ENCODE measurements around the gene CEP76. TPM values are rescaled to one million over a fixed set of nuclear protein-coding genes. Genes with fewer than 3 reads are reported as not detected.
A peak's percentile ranks its signal among the peaks of the same experiment; 100 is the strongest.

The CEP76 gene
- total and polyA plus RNA-seq, 11 donors: 1.3 to 7.9 (median 4.3) TPM

- Histone ChIP-seq H3K27ac (peak overlapping the region in 11 of 12 donors; percentile 13 to 83 (median 64)), H3K4me1 (peaks cover 0 to 42% (median 15%) of the 10 kb centered on the region in 12 donors), H3K9me3 (no peaks in the 10 kb centered on the region), H3K36me3 (no peaks in the 10 kb centered on the region), H3K27me3 (no peaks in the 10 kb centered on the region), H3K4me3 (no peak overlapping the region)
- ATAC-seq (peak in 3 of 4 donors; percentile 16 to 32 (median 18)), DNase-seq (no peak)
- TF ChIP-seq POLR2A (IDR thresholded peaks at IDR 0.05) (no peak), CTCF (IDR thresholded peaks at IDR 0.05) (no peak)
- intact Hi-C loops (cut with DNase I): loop anchor here in 1 of 10 donors (10.0 kb wide), 1 partner anchor 86 kb away; no protein-coding TSS in a partner anchor
- 65 to 70% (median 67%) methylated on average over 6 of the region's 6 CpGs for WGBS, 4 donors
Observed at GRCh38 chr18:12640881-12641200, 61.7 kb downstream of the CEP76 start.

GRCh38 chr18:12639990-12640880, 62.3 kb downstream of the CEP76 start:
- ATAC-seq: peak; percentile 76 to 91 (median 85)

GRCh38 chr18:12638644-12639124, 63.8 kb downstream of the CEP76 start:
- 74 to 95% (median 82%) methylated on average over 3 of the region's 3 CpGs for WGBS, 4 donors
- no peaks in the 10 kb centered on the region for H3K27me3 ChIP-seq
- H3K9me3 ChIP-seq: no peaks in the 10 kb centered on the region
- no peak overlapping the region for H3K27ac ChIP-seq
- H3K4me1 ChIP-seq: peaks cover 0 to 22% (median 8%) of the 10 kb centered on the region in 12 donors
- ATAC-seq (no peak), DNase-seq (no peak)
- TF ChIP-seq POLR2A (IDR thresholded peaks at IDR 0.05) (no peak), CTCF (IDR thresholded peaks at IDR 0.05) (no peak)
- intact Hi-C loops (cut with DNase I): no loop called here
- peaks cover 0 to 5% (median 0%) of the 10 kb centered on the region in 9 donors for H3K36me3 ChIP-seq
- no peak overlapping the region for H3K4me3 ChIP-seq

More at GRCh38 chr18:12639990-12640880, 62.3 kb downstream of the CEP76 start:
- Histone ChIP-seq H3K4me1 (peaks cover 0 to 36% (median 13%) of the 10 kb centered on the region in 12 donors), H3K36me3 (no peaks in the 10 kb centered on the region), H3K9me3 (no peaks in the 10 kb centered on the region), H3K4me3 (no peak overlapping the region), H3K27me3 (no peaks in the 10 kb centered on the region), H3K27ac (peak overlapping the region; percentile 13 to 83 (median 62))
- peak in 3 of 5 donors; percentile 36 to 48 (median 42) for DNase-seq
- TF ChIP-seq CTCF (IDR thresholded peaks at IDR 0.05) (peak in 3 of 12 donors; percentile 12 to 16 (median 15)), POLR2A (IDR thresholded peaks at IDR 0.05) (no peak)
- intact Hi-C loops (cut with DNase I): loop anchor here in 1 of 10 donors (10.0 kb wide), 1 partner anchor 85 kb away; no protein-coding TSS in a partner anchor
- 59 to 69% (median 60%) methylated on average over 5 of the region's 5 CpGs for WGBS, 4 donors
